ENCODE data around the gene TSC22D1. TPM values are rescaled to one million over a fixed set of nuclear protein-coding genes. Genes with fewer than 3 reads are reported as not detected.

The TSC22D1 gene
- polyA plus RNA-seq, 1 donor from 2014 or later: 355 TPM

DNA sequence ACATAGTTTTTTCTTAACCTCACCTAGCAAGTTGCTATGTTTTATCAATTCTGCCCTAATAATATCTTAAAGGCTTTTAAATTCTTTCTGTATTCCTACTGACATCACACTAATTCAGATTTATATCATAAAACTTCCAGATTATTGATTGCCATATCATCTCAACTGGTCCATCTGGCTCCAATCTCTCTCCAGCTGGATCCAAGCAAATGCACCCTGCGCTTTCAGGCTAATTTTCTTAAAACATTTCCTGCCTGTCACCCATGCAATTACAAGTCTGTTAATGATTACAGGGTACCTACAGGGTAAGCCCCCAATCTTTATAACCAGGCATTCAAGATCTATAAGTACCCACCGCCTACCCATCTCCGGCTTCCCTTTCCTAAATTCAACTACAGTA, 107.3 kb downstream of the TSC22D1 start:
- Histone ChIP-seq H3K79me2 (replicated peaks; ENCODE audit: insufficient read depth, low read length) (peaks cover 18% of the 10 kb centered on the region), H3K9ac (ENCODE audit: low read length) (no peak overlapping the region), H2AFZ (ENCODE audit: low read depth, low read length) (no peak overlapping the region), H3K27me3 (ENCODE audit: insufficient read depth, low read depth, low read length) (no peaks in the 10 kb centered on the region), H3F3A (ENCODE audit: insufficient read depth, low read length, poor library complexity, severe bottlenecking) (peaks cover 4% of the 10 kb centered on the region), H3K9me2 (ENCODE audit: insufficient read depth, low read length) (no peaks in the 10 kb centered on the region), H4K20me1 (ENCODE audit: insufficient read depth) (no peaks in the 10 kb centered on the region), H3K9me3 (ENCODE audit: low read length) (no peaks in the 10 kb centered on the region), H3K4me3 (ENCODE audit: low read length) (no peak overlapping the region), H3K36me3 (ENCODE audit: insufficient read depth, low read length) (no peaks in the 10 kb centered on the region), H3K27ac (ENCODE audit: low read length) (no peak overlapping the region), H3K4me2 (ENCODE audit: low read length) (no peak overlapping the region)
- no peak for TF ChIP-seq RAD21 (conservative IDR thresholded peaks at IDR 0.05)
- TF ChIP-seq, protein P1, sequence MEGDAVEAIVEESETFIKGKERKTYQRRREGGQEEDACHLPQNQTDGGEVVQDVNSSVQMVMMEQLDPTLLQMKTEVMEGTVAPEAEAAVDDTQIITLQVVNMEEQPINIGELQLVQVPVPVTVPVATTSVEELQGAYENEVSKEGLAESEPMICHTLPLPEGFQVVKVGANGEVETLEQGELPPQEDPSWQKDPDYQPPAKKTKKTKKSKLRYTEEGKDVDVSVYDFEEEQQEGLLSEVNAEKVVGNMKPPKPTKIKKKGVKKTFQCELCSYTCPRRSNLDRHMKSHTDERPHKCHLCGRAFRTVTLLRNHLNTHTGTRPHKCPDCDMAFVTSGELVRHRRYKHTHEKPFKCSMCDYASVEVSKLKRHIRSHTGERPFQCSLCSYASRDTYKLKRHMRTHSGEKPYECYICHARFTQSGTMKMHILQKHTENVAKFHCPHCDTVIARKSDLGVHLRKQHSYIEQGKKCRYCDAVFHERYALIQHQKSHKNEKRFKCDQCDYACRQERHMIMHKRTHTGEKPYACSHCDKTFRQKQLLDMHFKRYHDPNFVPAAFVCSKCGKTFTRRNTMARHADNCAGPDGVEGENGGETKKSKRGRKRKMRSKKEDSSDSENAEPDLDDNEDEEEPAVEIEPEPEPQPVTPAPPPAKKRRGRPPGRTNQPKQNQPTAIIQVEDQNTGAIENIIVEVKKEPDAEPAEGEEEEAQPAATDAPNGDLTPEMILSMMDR (IDR thresholded peaks at IDR 0.05; ENCODE audit: poor library complexity, severe bottlenecking): no peak
- TF ChIP-seq TAF1 (IDR thresholded peaks at IDR 0.05; ENCODE audit: low read depth): no peak
- no peak for TF ChIP-seq MXI1 (conservative IDR thresholded peaks at IDR 0.05; ENCODE audit: poor library complexity, severe bottlenecking)
- TF ChIP-seq, protein P2, sequence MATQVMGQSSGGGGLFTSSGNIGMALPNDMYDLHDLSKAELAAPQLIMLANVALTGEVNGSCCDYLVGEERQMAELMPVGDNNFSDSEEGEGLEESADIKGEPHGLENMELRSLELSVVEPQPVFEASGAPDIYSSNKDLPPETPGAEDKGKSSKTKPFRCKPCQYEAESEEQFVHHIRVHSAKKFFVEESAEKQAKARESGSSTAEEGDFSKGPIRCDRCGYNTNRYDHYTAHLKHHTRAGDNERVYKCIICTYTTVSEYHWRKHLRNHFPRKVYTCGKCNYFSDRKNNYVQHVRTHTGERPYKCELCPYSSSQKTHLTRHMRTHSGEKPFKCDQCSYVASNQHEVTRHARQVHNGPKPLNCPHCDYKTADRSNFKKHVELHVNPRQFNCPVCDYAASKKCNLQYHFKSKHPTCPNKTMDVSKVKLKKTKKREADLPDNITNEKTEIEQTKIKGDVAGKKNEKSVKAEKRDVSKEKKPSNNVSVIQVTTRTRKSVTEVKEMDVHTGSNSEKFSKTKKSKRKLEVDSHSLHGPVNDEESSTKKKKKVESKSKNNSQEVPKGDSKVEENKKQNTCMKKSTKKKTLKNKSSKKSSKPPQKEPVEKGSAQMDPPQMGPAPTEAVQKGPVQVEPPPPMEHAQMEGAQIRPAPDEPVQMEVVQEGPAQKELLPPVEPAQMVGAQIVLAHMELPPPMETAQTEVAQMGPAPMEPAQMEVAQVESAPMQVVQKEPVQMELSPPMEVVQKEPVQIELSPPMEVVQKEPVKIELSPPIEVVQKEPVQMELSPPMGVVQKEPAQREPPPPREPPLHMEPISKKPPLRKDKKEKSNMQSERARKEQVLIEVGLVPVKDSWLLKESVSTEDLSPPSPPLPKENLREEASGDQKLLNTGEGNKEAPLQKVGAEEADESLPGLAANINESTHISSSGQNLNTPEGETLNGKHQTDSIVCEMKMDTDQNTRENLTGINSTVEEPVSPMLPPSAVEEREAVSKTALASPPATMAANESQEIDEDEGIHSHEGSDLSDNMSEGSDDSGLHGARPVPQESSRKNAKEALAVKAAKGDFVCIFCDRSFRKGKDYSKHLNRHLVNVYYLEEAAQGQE (IDR thresholded peaks at IDR 0.05; ENCODE audit: borderline replicate concordance): no peak
- TF ChIP-seq POLR2AphosphoS5 (IDR thresholded peaks at IDR 0.05): no peak
- TF ChIP-seq EZH2 (IDR thresholded peaks at IDR 0.05; ENCODE audit: borderline replicate concordance, insufficient read depth, low read length, poor library complexity, severe bottlenecking): no peak
- TF ChIP-seq EP300 (conservative IDR thresholded peaks at IDR 0.05; ENCODE audit: poor library complexity, severe bottlenecking): no peak
- no peak for TF ChIP-seq SMC3 (conservative IDR thresholded peaks at IDR 0.05; ENCODE audit: poor library complexity)

DNA sequence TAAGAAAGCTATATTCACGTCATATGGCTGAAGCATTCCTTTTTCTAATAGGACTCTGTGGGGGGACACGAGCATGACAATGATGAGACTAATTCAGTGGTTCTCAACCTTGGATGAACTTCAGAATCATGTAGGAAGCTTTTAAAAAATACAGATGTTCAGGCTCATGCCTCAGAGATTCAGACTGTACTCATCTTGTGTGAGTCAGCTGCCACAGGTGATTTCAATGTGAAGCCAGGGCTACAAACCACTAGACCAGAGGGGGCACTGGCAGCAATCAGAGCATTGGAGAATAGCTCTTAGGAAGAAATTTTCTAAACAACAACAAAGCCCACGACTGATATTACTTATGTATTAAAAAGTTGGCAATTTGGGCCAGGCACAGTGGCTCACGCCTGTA, 110.8 kb downstream of the TSC22D1 start:
- H3K27ac ChIP-seq (ENCODE audit: low read length): no peak overlapping the region
- no peaks in the 10 kb centered on the region for H3K27me3 ChIP-seq (ENCODE audit: insufficient read depth, low read depth, low read length)
- H3K36me3 ChIP-seq (ENCODE audit: insufficient read depth, low read length): no peaks in the 10 kb centered on the region
- H3F3A ChIP-seq (ENCODE audit: insufficient read depth, low read length, poor library complexity, severe bottlenecking): no peaks in the 10 kb centered on the region
- no peak overlapping the region for H3K4me3 ChIP-seq (ENCODE audit: low read length)
- H3K79me2 ChIP-seq (replicated peaks; ENCODE audit: insufficient read depth, low read length): peaks cover 29% of the 10 kb centered on the region
- H2AFZ ChIP-seq (ENCODE audit: low read depth, low read length): no peak overlapping the region
- no peaks in the 10 kb centered on the region for H4K20me1 ChIP-seq (ENCODE audit: insufficient read depth)
- no peak overlapping the region for H3K9ac ChIP-seq (ENCODE audit: low read length)
- H3K4me2 ChIP-seq (ENCODE audit: low read length): no peak overlapping the region
- no peaks in the 10 kb centered on the region for H3K9me3 ChIP-seq (ENCODE audit: low read length)
- TF ChIP-seq, protein P1 (IDR thresholded peaks at IDR 0.05; ENCODE audit: poor library complexity, severe bottlenecking): no peak
- TF ChIP-seq MXI1 (conservative IDR thresholded peaks at IDR 0.05; ENCODE audit: poor library complexity, severe bottlenecking) (no peak), RAD21 (conservative IDR thresholded peaks at IDR 0.05) (no peak), TAF1 (IDR thresholded peaks at IDR 0.05; ENCODE audit: low read depth) (no peak)
- H3K9me2 ChIP-seq (ENCODE audit: insufficient read depth, low read length): no peaks in the 10 kb centered on the region

Data from neural cell (in vitro differentiated cells).